BE2C (cell line): ENCODE results near the gene CLEC18B.
"Not testable (repeated sequence)": the region's sequence is repeated elsewhere in the genome, so short reads cannot be mapped to it uniquely, and the experiment has no call there.

ENCODE experiments used
- DNase-seq: peaks from one replicate; pipeline ENCODE4 v3.0.0-alpha.2; 2020
- H3K27me3 ChIP-seq: fragments of 250-450 bp; sonication (Bioruptor Pico); 2 replicates; pipeline ENCODE4 v1.5.1; 2020; ENCODE audit warnings: mild to moderate bottlenecking
- H3K36me3 ChIP-seq: fragments of 250-450 bp; sonication (Bioruptor Pico); 2 replicates; pipeline ENCODE4 v1.5.1; 2020; ENCODE audit warnings: mild to moderate bottlenecking
- H3K4me1 ChIP-seq: fragments of 250-450 bp; sonication (Bioruptor Pico); 2 replicates; pipeline ENCODE4 v1.5.1; 2020
- H3K4me3 ChIP-seq: 2 replicates; pipeline ENCODE4 v1.5.1; 2011; ENCODE audit warnings: low read depth, low read length
- H3K9me3 ChIP-seq: fragments of 250-450 bp; sonication (Bioruptor Pico); 2 replicates; pipeline ENCODE4 v1.5.1; 2020

The CLEC18B gene

GRCh38 chr16:74409185-74409981 is 11.9 kb downstream of the CLEC18B start:
- H3K4me1 ChIP-seq, DNase-seq, H3K9me3 ChIP-seq: not testable (repeated sequence)

GRCh38 chr16:74407362-74407705 is 13.9 kb downstream of the CLEC18B start:
- not testable (repeated sequence) for H3K4me1 ChIP-seq, H3K27me3 ChIP-seq, H3K9me3 ChIP-seq, H3K36me3 ChIP-seq, H3K4me3 ChIP-seq, DNase-seq

More at GRCh38 chr16:74409185-74409981, 11.9 kb downstream of the CLEC18B start:
- H3K27me3 ChIP-seq, H3K36me3 ChIP-seq, H3K4me3 ChIP-seq: not testable (repeated sequence)

- not testable (repeated sequence) for H3K4me3 ChIP-seq
Observed at GRCh38 chr16:74406600-74407361, 14.5 kb downstream of the CLEC18B start.

GRCh38 chr16:74404148-74404933 is 16.9 kb downstream of the CLEC18B start:
- H3K4me1 ChIP-seq, DNase-seq, H3K4me3 ChIP-seq, H3K36me3 ChIP-seq, H3K27me3 ChIP-seq, H3K9me3 ChIP-seq: not testable (repeated sequence)

More at GRCh38 chr16:74406600-74407361, 14.5 kb downstream of the CLEC18B start:
- not testable (repeated sequence) for H3K9me3 ChIP-seq, H3K4me1 ChIP-seq, H3K36me3 ChIP-seq, H3K27me3 ChIP-seq, DNase-seq

- not testable (repeated sequence) for H3K4me3 ChIP-seq, H3K9me3 ChIP-seq, H3K36me3 ChIP-seq, H3K27me3 ChIP-seq, H3K4me1 ChIP-seq, DNase-seq
Observed at GRCh38 chr16:74400238-74400637, 21.0 kb downstream of the CLEC18B start.

GRCh38 chr16:74398212-74398895 is 22.9 kb downstream of the CLEC18B start:
- not testable (repeated sequence) for H3K27me3 ChIP-seq, H3K4me1 ChIP-seq, DNase-seq, H3K36me3 ChIP-seq, H3K4me3 ChIP-seq, H3K9me3 ChIP-seq

GRCh38 chr16:74396521-74397017 is 24.7 kb downstream of the CLEC18B start:
- peak; percentile 26 for DNase-seq
- H3K9me3 ChIP-seq, H3K4me1 ChIP-seq, H3K36me3 ChIP-seq, H3K27me3 ChIP-seq, H3K4me3 ChIP-seq: not testable (repeated sequence)

GRCh38 chr16:74394604-74395003 is 26.7 kb downstream of the CLEC18B start:
- H3K36me3 ChIP-seq, H3K27me3 ChIP-seq, H3K4me3 ChIP-seq, H3K4me1 ChIP-seq, DNase-seq, H3K9me3 ChIP-seq: not testable (repeated sequence)

- H3K36me3 ChIP-seq, DNase-seq, H3K4me1 ChIP-seq, H3K4me3 ChIP-seq, H3K9me3 ChIP-seq, H3K27me3 ChIP-seq: not testable (repeated sequence)
Observed at GRCh38 chr16:74394131-74394530, 27.1 kb downstream of the CLEC18B start.

GRCh38 chr16:74391454-74392050 is 29.7 kb downstream of the CLEC18B start:
- not testable (repeated sequence) for H3K27me3 ChIP-seq, H3K36me3 ChIP-seq, H3K9me3 ChIP-seq, H3K4me1 ChIP-seq, H3K4me3 ChIP-seq, DNase-seq

GRCh38 chr16:74382339-74383034 is 38.8 kb downstream of the CLEC18B start:
- H3K27me3 ChIP-seq, H3K36me3 ChIP-seq, H3K4me3 ChIP-seq, DNase-seq, H3K4me1 ChIP-seq, H3K9me3 ChIP-seq: not testable (repeated sequence)

GRCh38 chr16:74373847-74374184 is 47.5 kb downstream of the CLEC18B start:
- not testable (repeated sequence) for H3K36me3 ChIP-seq, H3K4me1 ChIP-seq, H3K4me3 ChIP-seq, H3K27me3 ChIP-seq, DNase-seq, H3K9me3 ChIP-seq
